Brain microvascular endothelial cell (primary cell): ENCODE data around the gene CNTNAP1.
"Not testable (repeated sequence)": the region's sequence is repeated elsewhere in the genome, so short reads cannot be mapped to it uniquely, and the experiment has no call there.

Source experiments
- DNase-seq: peaks from one replicate; pipeline ENCODE4 v3.0.0-alpha.2; 2020
- H3K27ac ChIP-seq: fragments of 250-450 bp; sonication (Bioruptor Pico); 2 replicates; pipeline ENCODE4 v1.5.1; 2020; ENCODE audit warnings: mild to moderate bottlenecking, moderate library complexity
- H3K27me3 ChIP-seq: fragments of 250-450 bp; sonication (Bioruptor Pico); replicated peaks from 2 replicates; pipeline ENCODE4 v1.5.1; 2020; ENCODE audit warnings: mild to moderate bottlenecking
- H3K36me3 ChIP-seq: fragments of 250-450 bp; sonication (Bioruptor Pico); replicated peaks from 2 replicates; pipeline ENCODE4 v1.5.1; 2020; ENCODE audit warnings: mild to moderate bottlenecking
- H3K4me3 ChIP-seq: 2 replicates; pipeline ENCODE4 v1.5.1; 2011; ENCODE audit warnings: low read depth, mild to moderate bottlenecking, control low read depth, low read length, moderate library complexity
- in situ Hi-C: cut with HindIII; loops from 2 replicates; pipeline ENCODE4 v1.10.0; 2017; ENCODE audit warnings: low sequenced_read_pairs, low pct_ligation_motif_present
- TF ChIP-seq, protein P1 (sequence below): IDR thresholded peaks from 2 replicates; pipeline ENCODE4 v1.5.1; 2011; ENCODE audit warnings: low read depth, mild to moderate bottlenecking, moderate library complexity, low read length, control low read depth, inconsistent platforms; ENCODE audit errors: missing control alignments

CNTNAP1 gene

DNA sequence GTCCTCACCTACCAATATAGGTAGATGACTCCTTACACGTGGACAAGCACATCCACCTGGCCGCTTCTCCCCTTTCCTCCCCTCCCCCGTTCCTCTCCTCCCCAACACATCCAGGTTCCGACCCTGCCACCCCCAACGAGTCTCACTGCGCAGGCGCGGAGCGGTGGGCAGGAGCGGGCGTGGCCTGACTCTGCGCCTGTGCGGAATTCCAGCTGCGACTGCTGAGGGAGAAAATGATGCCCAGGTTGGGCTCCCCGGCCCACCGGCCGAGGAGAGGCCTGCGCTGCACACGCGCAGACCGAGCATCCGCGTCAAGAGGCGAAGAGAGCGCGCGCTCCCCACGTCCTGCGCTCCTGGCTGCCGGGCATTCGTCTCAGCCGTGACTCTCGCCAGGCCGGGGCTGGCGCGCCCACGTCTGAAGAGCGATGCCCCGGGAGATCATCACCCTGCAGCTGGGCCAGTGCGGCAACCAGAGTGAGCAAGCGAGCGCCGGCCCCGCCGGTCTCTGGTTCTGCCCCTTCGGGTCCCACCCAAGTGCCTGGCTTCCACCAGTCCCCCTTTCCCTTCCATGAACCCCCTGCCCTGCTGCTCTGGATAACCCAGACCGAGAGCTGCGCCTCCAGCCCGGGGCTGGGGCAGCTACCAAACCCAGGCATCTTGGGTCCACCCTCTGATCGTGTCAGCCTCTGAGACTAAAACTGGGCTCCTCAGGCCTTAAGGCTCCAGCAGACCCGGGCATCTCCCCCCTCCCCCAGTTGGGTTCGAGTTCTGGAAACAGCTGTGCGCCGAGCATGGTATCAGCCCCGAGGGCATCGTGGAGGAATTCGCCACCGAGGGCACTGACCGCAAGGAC is 23.0 kb upstream of the CNTNAP1 start, which contains the start of gene TUBG2:
TSS of gene TUBG2 (plus strand) at position 206 of the 853 bp plus-strand sequence. CDS start at position 426, 220 bp downstream.
- peak; percentile 78 for DNase-seq
- in situ Hi-C loops: no loop called here

DNA sequence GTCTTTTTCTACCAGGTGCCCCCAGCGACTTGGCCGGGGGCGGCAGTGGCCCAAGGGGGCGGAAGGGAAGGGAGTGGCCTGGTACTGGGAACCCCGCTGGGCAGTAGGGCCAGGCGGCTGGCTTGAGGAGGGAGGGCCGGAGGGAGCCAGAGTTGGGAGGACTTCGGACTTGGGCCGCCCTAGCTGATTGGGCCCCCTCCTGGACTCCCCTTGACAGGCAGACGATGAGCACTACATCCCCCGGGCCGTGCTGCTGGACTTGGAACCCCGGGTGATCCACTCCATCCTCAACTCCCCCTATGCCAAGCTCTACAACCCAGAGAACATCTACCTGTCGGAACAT is 22.4 kb upstream of the CNTNAP1 start:
- peak overlapping the region; percentile 66 for H3K4me3 ChIP-seq
- in situ Hi-C loops: loop anchor here (10.0 kb wide), 1 partner anchor 55 kb away; the partner anchor contains the start of genes RETREG3 and TUBG1
- not testable (repeated sequence) for DNase-seq, H3K36me3 ChIP-seq, H3K27me3 ChIP-seq, H3K27ac ChIP-seq

More for the DNA sequence above, 23.0 kb upstream of the CNTNAP1 start, which contains the start of gene TUBG2:
- Histone ChIP-seq H3K36me3 (peaks cover 4% of the 10 kb centered on the region), H3K27me3 (no peaks in the 10 kb centered on the region), H3K27ac (no peak within 1 kb of the TSS), H3K4me3 (peak within 1 kb of the TSS; percentile 66)
- TF ChIP-seq, protein P1, sequence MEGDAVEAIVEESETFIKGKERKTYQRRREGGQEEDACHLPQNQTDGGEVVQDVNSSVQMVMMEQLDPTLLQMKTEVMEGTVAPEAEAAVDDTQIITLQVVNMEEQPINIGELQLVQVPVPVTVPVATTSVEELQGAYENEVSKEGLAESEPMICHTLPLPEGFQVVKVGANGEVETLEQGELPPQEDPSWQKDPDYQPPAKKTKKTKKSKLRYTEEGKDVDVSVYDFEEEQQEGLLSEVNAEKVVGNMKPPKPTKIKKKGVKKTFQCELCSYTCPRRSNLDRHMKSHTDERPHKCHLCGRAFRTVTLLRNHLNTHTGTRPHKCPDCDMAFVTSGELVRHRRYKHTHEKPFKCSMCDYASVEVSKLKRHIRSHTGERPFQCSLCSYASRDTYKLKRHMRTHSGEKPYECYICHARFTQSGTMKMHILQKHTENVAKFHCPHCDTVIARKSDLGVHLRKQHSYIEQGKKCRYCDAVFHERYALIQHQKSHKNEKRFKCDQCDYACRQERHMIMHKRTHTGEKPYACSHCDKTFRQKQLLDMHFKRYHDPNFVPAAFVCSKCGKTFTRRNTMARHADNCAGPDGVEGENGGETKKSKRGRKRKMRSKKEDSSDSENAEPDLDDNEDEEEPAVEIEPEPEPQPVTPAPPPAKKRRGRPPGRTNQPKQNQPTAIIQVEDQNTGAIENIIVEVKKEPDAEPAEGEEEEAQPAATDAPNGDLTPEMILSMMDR: no peak

DNA sequence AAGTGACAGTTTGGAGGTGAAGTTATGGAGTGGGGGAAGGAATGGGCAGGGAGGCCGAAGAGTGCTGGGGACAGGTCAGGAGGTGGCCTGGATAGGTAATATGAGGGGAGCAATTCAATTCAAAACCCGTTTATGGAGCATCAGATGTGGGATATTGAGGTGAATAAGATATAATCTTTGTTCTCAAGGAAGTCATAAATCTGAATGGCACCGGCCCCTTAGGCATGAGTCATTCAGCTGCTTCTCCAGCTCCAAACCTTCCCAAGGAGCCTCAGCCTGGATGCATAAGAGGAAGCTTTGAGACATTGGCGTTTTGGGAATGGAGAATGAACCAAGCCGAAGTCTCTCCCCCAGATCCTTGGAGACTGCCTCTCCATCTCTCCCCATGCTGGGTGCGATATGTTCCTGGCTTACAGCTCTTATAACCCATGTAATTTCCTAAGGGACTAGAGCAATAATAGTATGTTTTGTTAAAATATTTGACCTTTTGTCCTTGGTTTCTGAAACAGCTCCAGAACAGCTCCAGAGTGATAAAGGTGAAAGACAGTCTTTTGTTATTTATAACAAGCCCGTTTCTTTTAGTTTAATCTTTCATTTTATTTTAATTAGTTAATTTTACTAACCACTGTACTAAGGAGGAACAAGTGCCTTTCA is 21.5 kb upstream of the CNTNAP1 start:
- H3K36me3 ChIP-seq: peaks cover 9% of the 10 kb centered on the region
- H3K27me3 ChIP-seq: no peaks in the 10 kb centered on the region
- in situ Hi-C loops: loop anchor here (10.0 kb wide), 1 partner anchor 56 kb away; the partner anchor contains the start of genes RETREG3 and TUBG1
- no peak overlapping the region for H3K4me3 ChIP-seq
- DNase-seq: no peak
- H3K27ac ChIP-seq: no peak overlapping the region
- TF ChIP-seq, protein P1: no peak

DNA sequence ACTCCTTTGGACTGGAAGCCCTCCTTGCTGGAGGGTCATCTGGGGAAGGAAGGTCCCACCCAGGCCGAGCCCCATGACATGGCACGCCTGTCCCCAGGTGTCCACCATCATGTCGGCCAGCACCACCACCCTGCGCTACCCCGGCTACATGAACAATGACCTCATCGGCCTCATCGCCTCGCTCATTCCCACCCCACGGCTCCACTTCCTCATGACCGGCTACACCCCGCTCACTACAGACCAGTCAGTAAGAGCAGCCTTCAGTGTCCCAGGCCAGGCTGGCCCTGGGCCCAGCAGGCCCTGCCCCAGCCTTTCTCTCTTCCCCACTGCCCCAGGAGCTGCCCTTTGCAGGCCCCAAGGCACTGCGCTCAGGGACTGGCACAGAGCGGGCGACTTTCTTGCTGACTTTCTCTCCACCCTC is 16.7 kb upstream of the CNTNAP1 start:
- H3K4me3 ChIP-seq: no peak overlapping the region
- no peak for DNase-seq
- peaks cover 43% of the 10 kb centered on the region for H3K36me3 ChIP-seq
- H3K27ac ChIP-seq: no peak overlapping the region
- TF ChIP-seq, protein P1: no peak
- H3K27me3 ChIP-seq: no peaks in the 10 kb centered on the region
- in situ Hi-C loops: loop anchor here (10.0 kb wide), 1 partner anchor 61 kb away; the partner anchor contains the start of genes RETREG3 and TUBG1

DNA sequence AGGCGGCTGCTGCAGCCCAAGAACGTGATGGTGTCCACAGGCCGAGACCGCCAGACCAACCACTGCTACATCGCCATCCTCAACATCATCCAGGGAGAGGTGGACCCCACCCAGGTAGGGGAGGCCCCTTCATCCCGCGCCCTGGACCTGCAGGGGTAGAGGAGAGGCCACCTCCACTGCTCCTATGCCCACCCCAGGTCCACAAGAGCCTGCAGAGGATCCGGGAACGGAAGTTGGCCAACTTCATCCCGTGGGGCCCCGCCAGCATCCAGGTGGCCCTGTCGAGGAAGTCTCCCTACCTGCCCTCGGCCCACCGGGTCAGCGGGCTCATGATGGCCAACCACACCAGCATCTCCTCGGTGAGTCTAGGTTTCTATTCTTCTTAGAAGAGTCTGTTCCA is 16.2 kb upstream of the CNTNAP1 start:
- peaks cover 48% of the 10 kb centered on the region for H3K36me3 ChIP-seq
- not testable (repeated sequence) for DNase-seq, H3K27ac ChIP-seq, H3K27me3 ChIP-seq, H3K4me3 ChIP-seq
- in situ Hi-C loops: loop anchor here (10.0 kb wide), 1 partner anchor 61 kb away; the partner anchor contains the start of genes RETREG3 and TUBG1

DNA sequence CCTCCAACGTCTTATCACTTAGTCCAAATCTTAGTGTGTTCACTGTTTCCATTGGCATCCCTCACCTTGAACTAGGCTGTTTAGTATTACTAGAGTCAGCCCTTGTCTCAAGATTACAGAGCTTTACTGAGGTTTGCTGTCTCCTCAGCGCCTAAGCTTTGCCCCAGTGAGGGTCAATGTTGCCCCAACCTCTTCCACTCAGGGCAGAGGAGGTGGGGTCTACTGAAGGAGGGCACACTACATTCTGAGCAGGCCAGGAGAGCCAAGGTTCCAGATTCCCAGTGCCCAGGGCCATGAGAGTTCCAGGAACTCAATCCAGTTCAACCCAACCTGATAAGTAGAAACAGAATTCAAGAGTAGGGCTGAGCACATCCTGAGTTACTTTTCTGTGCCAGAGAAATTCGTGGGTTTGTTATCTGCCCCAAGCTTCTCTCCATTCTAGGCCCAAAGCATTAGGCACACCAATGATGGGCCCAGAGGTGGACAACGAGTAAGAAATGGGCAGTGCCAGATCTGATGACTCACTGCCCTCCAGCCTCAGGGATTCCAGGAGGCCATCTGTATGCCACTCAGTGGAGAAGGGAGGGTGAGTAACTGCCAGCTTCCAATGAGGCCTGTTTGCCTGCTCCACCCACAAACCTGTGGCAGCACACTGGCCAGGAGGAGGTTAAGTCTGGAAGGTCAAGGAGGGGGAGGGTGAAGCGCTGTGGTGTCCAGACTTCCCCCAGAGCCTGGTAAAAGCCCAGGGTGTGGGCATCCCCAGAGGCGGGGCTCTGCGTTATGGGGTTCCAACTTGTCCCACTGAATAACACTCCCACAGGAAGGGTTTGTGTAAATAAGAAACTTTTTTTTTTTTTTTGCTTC is 15.0 kb upstream of the CNTNAP1 start:
- H3K27ac ChIP-seq: no peak overlapping the region
- in situ Hi-C loops: loop anchor here (10.0 kb wide), 1 partner anchor 63 kb away; the partner anchor contains the start of genes RETREG3 and TUBG1

More for the DNA sequence above, 15.0 kb upstream of the CNTNAP1 start:
- no peak overlapping the region for H3K4me3 ChIP-seq
- peaks cover 52% of the 10 kb centered on the region for H3K36me3 ChIP-seq
- no peaks in the 10 kb centered on the region for H3K27me3 ChIP-seq
- TF ChIP-seq, protein P1: no peak
- DNase-seq: no peak
